Activated T-cell treated with anti-CD3 and anti-CD28 coated beads, Interleukin-2, amount 50 U/mL, for 72 hours (primary cell): Measurements from ENCODE around the gene PAX8. TPM values are rescaled to one million over a fixed set of nuclear protein-coding genes. Genes with fewer than 3 reads are reported as not detected.
A peak's percentile ranks its signal among the peaks of the same experiment; 100 is the strongest.
"Not testable (repeated sequence)": the region's sequence is repeated elsewhere in the genome, so short reads cannot be mapped to it uniquely, and the experiment has no call there.

ENCODE experiments used
- ATAC-seq, 2 donors: fragments of 150-1000 bp; cut with Tn5 transposase; replicated peaks in 1 of 2; 2 replicates each; pipeline ENCODE4 v1.10.0; 2021; ENCODE audit warnings: moderate library complexity in 2 of 2, mild to moderate bottlenecking in 1 of 2
- DNase-seq, 2 donors: peaks; one replicate each; pipeline ENCODE4 v3.0.0; 2021 to 2022; ENCODE audit warnings: mixed read lengths in 1 of 2
- H3K27ac Mint-ChIP-seq: one replicate; pipeline ENCODE4 v1.8.0; 2022; ENCODE audit warnings: mild to moderate bottlenecking, moderate library complexity, mixed read lengths
- H3K27me3 Mint-ChIP-seq: one replicate; pipeline ENCODE4 v1.8.0; 2022; ENCODE audit warnings: low read depth, mixed read lengths
- H3K36me3 Mint-ChIP-seq, 2 donors: one replicate each; pipeline ENCODE4 v1.8.0; 2022; ENCODE audit warnings: mixed read lengths in 2 of 2, mild to moderate bottlenecking in 1 of 2; ENCODE audit not compliant: insufficient read depth in 2 of 2
- H3K4me1 Mint-ChIP-seq: one replicate; pipeline ENCODE4 v1.8.0; 2022; ENCODE audit warnings: low read depth, mixed read lengths
- H3K4me3 Mint-ChIP-seq, 2 donors: one replicate each; pipeline ENCODE4 v1.8.0; 2022; ENCODE audit warnings: mild to moderate bottlenecking in 2 of 2, mixed read lengths in 2 of 2, moderate library complexity in 2 of 2
- H3K9me3 Mint-ChIP-seq, 2 donors: one replicate each; pipeline ENCODE4 v1.8.0; 2022; ENCODE audit warnings: mixed read lengths in 2 of 2
- total RNA-seq, 2 donors: library from RNA; stranded (reverse); gene quantifications; one replicate each; pipeline ENCODE4 v1.2.3, GENCODE V29; 2022

PAX8 gene
- total RNA-seq, 2 donors from 2014 or later, result 3.0 to 4.3 TPM

DNA sequence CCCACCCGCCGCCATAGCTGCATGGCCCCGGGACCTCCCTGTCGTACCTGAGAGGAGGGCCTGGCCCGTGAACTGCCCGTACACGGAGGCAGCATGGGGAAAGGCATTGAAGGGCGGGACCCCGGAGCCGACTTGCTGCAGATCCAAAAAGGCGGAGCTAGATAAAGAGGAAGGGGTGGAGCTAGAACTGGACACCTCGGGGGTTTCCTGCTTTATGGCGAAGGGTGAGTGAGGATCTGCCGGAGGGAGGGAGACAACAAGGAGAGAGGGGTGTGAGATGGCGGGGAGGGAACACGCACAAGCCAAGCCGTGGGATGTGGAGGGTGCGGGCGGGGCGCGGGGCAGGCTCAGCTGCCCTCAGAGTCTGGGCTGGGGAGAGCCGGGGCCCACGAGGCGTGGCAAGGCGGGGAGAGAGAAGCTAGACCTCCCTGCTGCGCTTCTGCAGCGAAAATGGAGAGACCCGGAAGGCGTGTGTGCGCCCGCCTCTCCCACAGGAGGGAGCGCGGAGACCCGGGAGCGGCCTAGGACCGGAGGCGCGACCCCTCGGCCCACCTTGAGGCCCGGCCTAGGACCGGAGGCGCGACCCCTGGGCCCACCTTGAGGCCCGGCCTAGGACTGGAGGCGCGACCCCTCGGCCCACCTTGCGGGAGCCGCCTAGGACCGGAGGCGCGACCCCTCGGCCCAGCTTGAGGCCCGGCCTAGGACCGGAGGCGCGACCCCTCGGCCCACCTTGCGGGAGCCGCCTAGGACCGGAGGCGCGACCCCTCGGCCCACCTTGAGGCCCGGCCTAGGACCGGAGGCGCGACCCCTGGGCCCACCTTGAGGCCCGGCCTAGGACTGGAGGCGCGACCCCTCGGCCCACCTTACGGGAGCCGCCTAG is 43.1 kb downstream of the PAX8 start:
- DNase-seq, result peak; percentile 76 to 79
- not testable (repeated sequence) for H3K36me3 Mint-ChIP-seq, H3K27me3 Mint-ChIP-seq, H3K9me3 Mint-ChIP-seq
- Mint-ChIP-seq H3K27ac (peak overlapping the region; percentile 92), H3K4me3 (peak overlapping the region; percentile 88 to 92), H3K4me1 (peaks cover 20% of the 10 kb centered on the region)
- ATAC-seq, result peak; percentile 93 to 96

DNA sequence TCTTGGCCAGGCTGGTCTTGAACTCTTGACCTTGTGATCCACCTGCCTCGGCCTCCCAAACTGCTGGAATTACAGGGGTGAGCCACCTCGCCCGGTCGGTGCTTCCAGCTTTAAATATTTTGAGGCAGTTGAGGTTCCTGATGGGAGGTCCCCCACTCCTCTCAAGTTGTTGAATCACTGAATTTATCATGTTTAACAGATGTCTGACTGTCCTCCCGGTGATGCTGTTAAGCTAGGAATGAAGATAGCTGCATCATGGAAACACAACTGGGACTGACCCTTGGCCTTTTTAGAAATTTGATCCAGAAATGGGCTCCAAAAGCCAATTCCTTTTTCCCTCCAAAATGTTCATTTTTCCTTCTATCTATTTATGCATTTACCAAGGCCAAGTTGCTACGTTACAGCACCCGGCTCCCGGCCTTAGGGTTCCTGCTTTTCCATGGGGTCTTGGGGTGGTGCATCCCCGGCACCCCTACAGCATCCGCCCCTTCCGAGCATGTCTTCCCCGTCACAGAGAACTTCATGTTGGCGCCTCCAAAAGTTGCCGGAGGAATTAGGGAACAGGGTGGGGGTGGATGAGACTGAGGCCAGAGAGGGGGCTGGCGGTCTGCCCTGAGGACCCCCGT is 43.9 kb downstream of the PAX8 start:
- Mint-ChIP-seq H3K36me3 (peaks cover 0 to 5% of the 10 kb centered on the region in 2 donors), H3K27ac (peak overlapping the region; percentile 92), H3K4me1 (peaks cover 20% of the 10 kb centered on the region), H3K27me3 (no peaks in the 10 kb centered on the region), H3K9me3 (no peaks in the 10 kb centered on the region), H3K4me3 (peak overlapping the region; percentile 88 to 92)
- DNase-seq, result no peak
- peak; percentile 20 to 31 for ATAC-seq

DNA sequence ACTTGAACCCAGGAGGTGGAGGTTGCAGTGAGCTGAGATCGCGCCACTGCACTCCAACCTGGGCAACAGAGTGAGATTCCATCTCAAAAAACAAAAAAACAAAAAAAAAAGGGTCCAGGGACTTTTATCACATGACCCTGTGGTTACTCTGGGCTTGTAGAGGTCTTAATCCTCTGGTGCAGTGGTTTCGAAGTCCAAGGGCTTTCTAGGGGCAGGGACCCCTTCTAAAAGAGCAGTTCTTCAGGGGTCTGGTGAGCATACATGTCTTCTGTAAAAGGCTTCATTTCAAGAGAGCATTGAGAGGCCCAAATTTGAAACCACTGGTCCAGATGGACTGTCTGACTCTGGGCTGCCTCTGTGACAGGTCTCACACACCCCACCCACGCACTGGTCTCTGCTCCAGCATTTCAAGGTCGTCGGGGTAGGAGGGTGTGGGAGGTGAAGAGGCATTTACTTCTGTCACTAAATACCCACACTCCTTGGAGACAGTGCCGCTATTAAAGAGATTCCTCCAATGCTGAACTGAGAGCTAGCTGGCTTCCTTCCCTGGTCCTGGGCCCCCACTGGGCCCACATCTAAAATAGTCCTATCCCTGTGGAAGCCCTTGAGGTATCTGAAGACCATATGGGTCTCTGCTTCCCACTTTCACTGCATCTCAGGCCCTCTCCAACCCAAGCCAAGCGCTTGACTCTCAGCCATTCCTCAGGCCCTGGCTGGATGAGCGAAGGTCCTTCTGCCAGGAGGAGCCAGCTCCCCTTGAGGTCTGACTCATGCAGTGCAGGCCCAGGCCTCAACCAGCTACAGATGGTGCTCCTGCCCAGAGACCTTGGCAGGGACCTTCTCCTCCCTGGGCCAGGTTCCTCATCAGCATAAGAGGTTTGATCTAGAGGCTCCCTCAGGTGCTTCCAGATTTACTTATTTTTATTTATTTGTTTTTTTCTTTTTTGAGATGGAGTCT is 44.8 kb downstream of the PAX8 start:
- Mint-ChIP-seq H3K27me3 (no peaks in the 10 kb centered on the region), H3K4me1 (peaks cover 14% of the 10 kb centered on the region), H3K36me3 (peaks cover 0 to 5% of the 10 kb centered on the region in 2 donors), H3K27ac (no peak overlapping the region), H3K4me3 (peak overlapping the region; percentile 13 to 27), H3K9me3 (no peaks in the 10 kb centered on the region)
- ATAC-seq (no peak), DNase-seq (no peak)

GRCh38 chr2:113232740-113233139 is 46.0 kb downstream of the PAX8 start:
- Mint-ChIP-seq H3K27me3 (no peaks in the 10 kb centered on the region), H3K36me3 (peaks cover 0 to 5% of the 10 kb centered on the region in 2 donors), H3K4me3 (no peak overlapping the region), H3K9me3 (no peaks in the 10 kb centered on the region), H3K27ac (no peak overlapping the region), H3K4me1 (peaks cover 14% of the 10 kb centered on the region)
- ATAC-seq (no peak), DNase-seq (no peak)

DNA sequence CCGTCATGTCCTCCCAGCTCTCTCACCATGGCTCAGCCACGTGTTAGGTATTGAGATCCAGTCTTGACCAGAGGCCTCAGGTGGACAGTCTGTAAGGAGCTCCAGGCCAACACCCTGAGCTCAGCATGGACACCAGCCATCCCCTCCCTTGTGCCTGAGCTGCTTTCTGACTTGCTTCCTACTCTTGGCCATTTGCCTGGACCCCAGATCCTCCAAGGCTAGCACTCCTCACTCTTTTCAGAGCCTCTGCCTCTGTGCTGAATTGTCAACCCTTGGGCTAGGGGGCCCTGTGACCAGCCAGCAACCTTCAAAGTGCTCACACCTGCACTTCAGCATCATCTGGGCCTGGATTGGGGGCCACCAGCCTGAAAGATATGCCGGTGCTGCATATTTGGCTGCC is 46.6 kb downstream of the PAX8 start:
- H3K9me3 Mint-ChIP-seq, result no peaks in the 10 kb centered on the region
- H3K36me3 Mint-ChIP-seq, result peaks cover 0 to 2% of the 10 kb centered on the region in 2 donors
- H3K4me3 Mint-ChIP-seq, result no peak overlapping the region
- H3K27me3 Mint-ChIP-seq, result no peaks in the 10 kb centered on the region
- no peak overlapping the region for H3K27ac Mint-ChIP-seq
- no peak for ATAC-seq
- peaks cover 14% of the 10 kb centered on the region for H3K4me1 Mint-ChIP-seq
- DNase-seq, result no peak

GRCh38 chr2:113231064-113231463 is 47.7 kb downstream of the PAX8 start:
- Mint-ChIP-seq H3K9me3 (no peaks in the 10 kb centered on the region), H3K4me1 (peaks cover 14% of the 10 kb centered on the region), H3K27me3 (no peaks in the 10 kb centered on the region), H3K36me3 (peaks cover 0 to 2% of the 10 kb centered on the region in 2 donors), H3K4me3 (peak overlapping the region in 1 of 2 donors; percentile 27), H3K27ac (no peak overlapping the region)
- ATAC-seq, result no peak
- DNase-seq, result no peak

DNA sequence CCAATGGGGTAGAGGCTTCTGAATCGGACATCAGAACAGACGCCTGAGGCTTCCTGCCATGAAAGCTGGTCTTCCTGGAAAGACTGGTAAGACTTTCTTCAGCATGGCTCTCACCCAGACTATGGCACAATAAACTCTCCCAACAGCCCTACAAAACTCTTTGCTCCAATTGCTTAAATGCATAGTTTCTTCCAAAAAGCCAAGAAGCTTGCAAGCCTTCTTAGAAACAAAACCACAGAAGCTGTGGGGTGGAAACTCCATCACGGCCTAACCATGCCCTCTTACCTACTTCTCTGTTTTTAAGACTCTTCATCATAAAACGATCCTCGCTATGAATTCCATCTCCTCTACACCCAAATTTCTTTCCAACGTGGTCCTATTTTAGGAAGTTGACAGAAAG is 48.2 kb downstream of the PAX8 start:
- H3K27ac Mint-ChIP-seq, result no peak overlapping the region
- no peak for DNase-seq
- H3K27me3 Mint-ChIP-seq, result no peaks in the 10 kb centered on the region
- H3K4me1 Mint-ChIP-seq, result peaks cover 14% of the 10 kb centered on the region
- ATAC-seq, result no peak
- H3K36me3 Mint-ChIP-seq, result peaks cover 0 to 2% of the 10 kb centered on the region in 2 donors
- peak overlapping the region in 1 of 2 donors; percentile 40 for H3K4me3 Mint-ChIP-seq
- H3K9me3 Mint-ChIP-seq, result no peaks in the 10 kb centered on the region

DNA sequence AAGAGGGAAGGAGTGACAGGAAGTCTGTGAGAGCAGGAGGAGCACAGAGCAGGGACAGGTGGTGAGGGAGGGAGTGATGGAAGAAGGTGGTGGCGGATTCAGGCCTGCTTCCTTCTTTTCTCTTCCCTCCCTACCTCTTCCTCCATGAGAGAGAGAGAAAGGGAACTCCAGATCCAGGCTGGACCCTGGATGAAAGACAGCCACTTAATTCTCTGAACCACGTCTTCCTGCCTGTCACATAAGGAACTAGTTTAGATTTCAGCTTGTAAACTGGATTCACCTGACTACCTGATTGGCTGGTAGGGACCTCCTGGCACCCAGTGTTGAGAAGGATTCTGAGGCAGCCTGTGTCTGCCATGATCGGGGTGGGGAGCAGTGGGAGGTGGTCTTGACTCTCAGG is 48.9 kb downstream of the PAX8 start:
- H3K36me3 Mint-ChIP-seq, result no peaks in the 10 kb centered on the region
- ATAC-seq, result no peak
- no peak for DNase-seq
- H3K27me3 Mint-ChIP-seq, result no peaks in the 10 kb centered on the region
- peaks cover 14% of the 10 kb centered on the region for H3K4me1 Mint-ChIP-seq
- no peak overlapping the region for H3K4me3 Mint-ChIP-seq
- H3K27ac Mint-ChIP-seq, result no peak overlapping the region
- H3K9me3 Mint-ChIP-seq, result no peaks in the 10 kb centered on the region

- no peak for DNase-seq
- H3K27ac Mint-ChIP-seq, result no peak overlapping the region
- H3K27me3 Mint-ChIP-seq, result no peaks in the 10 kb centered on the region
- H3K4me3 Mint-ChIP-seq, result no peak overlapping the region
- no peak for ATAC-seq
- peaks cover 14% of the 10 kb centered on the region for H3K4me1 Mint-ChIP-seq
- H3K36me3 Mint-ChIP-seq, result no peaks in the 10 kb centered on the region
- no peaks in the 10 kb centered on the region for H3K9me3 Mint-ChIP-seq
These were observed 49.6 kb downstream of the PAX8 start for GRCh38 chr2:113228991-113229716.

DNA sequence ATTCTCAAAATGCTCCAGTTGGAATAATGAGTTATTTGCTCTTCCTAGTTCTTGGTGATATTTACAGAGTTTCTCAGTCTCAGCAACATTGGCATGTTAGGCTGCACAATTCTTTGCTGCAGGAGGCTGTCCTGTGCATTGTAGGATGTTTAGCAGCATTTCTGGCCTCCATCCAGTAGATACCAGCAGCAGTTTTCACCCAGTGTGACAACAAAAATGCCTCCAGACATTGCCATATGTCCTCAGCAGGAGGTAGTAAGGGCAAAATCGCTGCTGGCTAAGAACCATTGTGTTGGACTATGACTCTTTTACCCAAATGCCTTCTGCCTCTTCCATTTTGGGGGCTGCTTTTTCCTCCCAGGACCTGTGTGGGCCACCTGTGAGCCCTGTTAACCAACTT is 50.4 kb downstream of the PAX8 start:
- Mint-ChIP-seq H3K27ac (no peak overlapping the region), H3K27me3 (no peaks in the 10 kb centered on the region), H3K4me1 (peaks cover 14% of the 10 kb centered on the region), H3K9me3 (no peaks in the 10 kb centered on the region), H3K4me3 (no peak overlapping the region), H3K36me3 (no peaks in the 10 kb centered on the region)
- no peak for DNase-seq
- ATAC-seq, result no peak

GRCh38 chr2:113227698-113228097 is 51.0 kb downstream of the PAX8 start:
- Mint-ChIP-seq H3K4me1 (peaks cover 14% of the 10 kb centered on the region), H3K27me3 (no peaks in the 10 kb centered on the region), H3K36me3 (no peaks in the 10 kb centered on the region), H3K4me3 (no peak overlapping the region), H3K27ac (no peak overlapping the region), H3K9me3 (no peaks in the 10 kb centered on the region)
- no peak for DNase-seq
- no peak for ATAC-seq

GRCh38 chr2:113227290-113227689 is 51.4 kb downstream of the PAX8 start:
- ATAC-seq (no peak), DNase-seq (no peak)
- Mint-ChIP-seq H3K9me3 (no peaks in the 10 kb centered on the region), H3K27me3 (no peaks in the 10 kb centered on the region), H3K27ac (no peak overlapping the region), H3K4me1 (peaks cover 14% of the 10 kb centered on the region), H3K4me3 (no peak overlapping the region), H3K36me3 (no peaks in the 10 kb centered on the region)
